GM23248 (cell line): ENCODE data around the gene OR4K1. TPM values are rescaled to one million over a fixed set of nuclear protein-coding genes. Genes with fewer than 3 reads are reported as not detected.

ENCODE experiments used
- DNase-seq: peaks from one replicate; pipeline ENCODE4 v3.0.0-alpha.2; 2015
- H2AFZ ChIP-seq: fragments of 200-600 bp; sonication (generic); 2 replicates; pipeline ENCODE4 v1.6.1; 2016; ENCODE audit warnings: antibody characterized with exemption
- H3F3A ChIP-seq: fragments of 200-600 bp; sonication (generic); 2 replicates; pipeline ENCODE4 v1.6.1; 2016; ENCODE audit warnings: mild to moderate bottlenecking, antibody characterized with exemption, mixed run types; ENCODE audit not compliant: insufficient read depth
- H3K27ac ChIP-seq: fragments of 200-600 bp; sonication (generic); 2 replicates; pipeline ENCODE4 v1.5.1; 2016; ENCODE audit warnings: mild to moderate bottlenecking
- H3K27me3 ChIP-seq: fragments of 200-600 bp; sonication (generic); replicated peaks from 2 replicates; pipeline ENCODE4 v1.6.1; 2016; ENCODE audit warnings: mild to moderate bottlenecking; ENCODE audit not compliant: insufficient read depth
- H3K36me3 ChIP-seq: fragments of 200-600 bp; sonication (generic); 2 replicates; pipeline ENCODE4 v1.6.1; 2016; ENCODE audit warnings: low read depth, mild to moderate bottlenecking
- H3K4me1 ChIP-seq: fragments of 200-600 bp; sonication (generic); 2 replicates; pipeline ENCODE4 v1.6.1; 2016; ENCODE audit warnings: mild to moderate bottlenecking; ENCODE audit not compliant: insufficient read depth
- H3K4me2 ChIP-seq: fragments of 200-600 bp; sonication (generic); one replicate; pipeline ENCODE4 v1.6.1; 2016; ENCODE audit warnings: mild to moderate bottlenecking; ENCODE audit not compliant: unreplicated experiment
- H3K4me3 ChIP-seq: fragments of 200-600 bp; sonication (generic); 2 replicates; pipeline ENCODE4 v1.5.1; 2016; ENCODE audit warnings: mild to moderate bottlenecking
- H3K79me2 ChIP-seq: fragments of 200-600 bp; sonication (generic); 2 replicates; pipeline ENCODE4 v1.6.1; 2016; ENCODE audit warnings: mild to moderate bottlenecking; ENCODE audit not compliant: insufficient read depth
- H3K9ac ChIP-seq: fragments of 200-600 bp; sonication (generic); 2 replicates; pipeline ENCODE4 v1.6.1; 2016; ENCODE audit warnings: mild to moderate bottlenecking
- H3K9me2 ChIP-seq: fragments of 200-600 bp; sonication (generic); 2 replicates; pipeline ENCODE4 v1.6.1; 2016; ENCODE audit warnings: mixed run types, mild to moderate bottlenecking, moderate library complexity; ENCODE audit not compliant: insufficient read depth
- H3K9me3 ChIP-seq: fragments of 200-600 bp; sonication (generic); one replicate; pipeline ENCODE4 v1.6.1; 2017; ENCODE audit warnings: low read depth
- H4K20me1 ChIP-seq: fragments of 200-600 bp; sonication (generic); 2 replicates; pipeline ENCODE4 v1.6.0; 2016; ENCODE audit not compliant: insufficient read depth
- EZH2 ChIP-seq: fragments of 200-600 bp; sonication (generic); IDR thresholded peaks from 2 replicates; pipeline ENCODE4 v1.6.1; 2018; ENCODE audit warnings: antibody characterized with exemption, mild to moderate bottlenecking; ENCODE audit not compliant: insufficient read depth, poor library complexity, severe bottlenecking
- EZH2phosphoT487 ChIP-seq: fragments of 200-600 bp; sonication (generic); IDR thresholded peaks from 2 replicates; pipeline ENCODE4 v1.6.1; 2018; ENCODE audit warnings: antibody characterized with exemption, moderate library complexity, mild to moderate bottlenecking, low read depth; ENCODE audit not compliant: insufficient read depth
- WGBS, 2 experiments: methylation state at CpG; one replicate each; pipeline ENCODE4 v1.1.6; 2015 to 2017; ENCODE audit warnings: low lambda C conversion rate in 2 of 2, low coverage in 1 of 2; ENCODE audit errors: missing lambda C conversion rate in 2 of 2; 5-methylcytosine and 5-hydroxymethylcytosine counted together
- in situ Hi-C: fragments of 300-500 bp; cut with MboI; formaldehyde crosslinking; loops from 2 replicates; pipeline ENCODE4 v1.15.0; 2020
- polyA plus RNA-seq: library from polyadenylated mRNA; unstranded; fragments of >200 nt; fragmentation: Nextera tagmentation; extraction: Ambion mirVana; gene quantifications from 2 replicates; pipeline ENCODE4 v1.2.1, GENCODE V29; 2016
- total RNA-seq: library from RNA; depleted of rRNA; stranded (reverse); fragments of >200 nt; shearing (Covaris generic); gene quantifications from 2 replicates; pipeline ENCODE4 v1.2.3, GENCODE V29; 2014; rRNA removed

Gene OR4K1
- total and polyA plus RNA-seq, 2 experiments from 2014 or later, result not detected

- Histone ChIP-seq H3K9me2 (no peaks in the 10 kb centered on the region), H3K4me2 (no peak overlapping the region), H3K36me3 (no peaks in the 10 kb centered on the region), H3F3A (no peaks in the 10 kb centered on the region), H2AFZ (no peak overlapping the region), H3K9me3 (no peaks in the 10 kb centered on the region), H3K27me3 (no peaks in the 10 kb centered on the region), H4K20me1 (no peaks in the 10 kb centered on the region), H3K79me2 (no peaks in the 10 kb centered on the region), H3K27ac (no peak overlapping the region), H3K4me3 (no peak overlapping the region), H3K4me1 (no peaks in the 10 kb centered on the region), H3K9ac (no peak overlapping the region)
- DNase-seq, result no peak
- WGBS, 2 experiments, result 7 to 12% methylated on average over 1 of the region's 1 CpG
- in situ Hi-C loops, result no loop called here
- TF ChIP-seq EZH2 (no peak), EZH2phosphoT487 (no peak)
Observed at GRCh38 chr14:19974844-19975243, 44.1 kb downstream of the OR4K1 start.

- WGBS, 2 experiments, result 58 to 70% methylated on average over 3 of the region's 3 CpGs
- Histone ChIP-seq H3K27ac (no peak within 1 kb of the TSS), H3K4me1 (no peaks in the 10 kb centered on the region), H2AFZ (no peak within 1 kb of the TSS), H3K4me2 (no peak within 1 kb of the TSS), H3K9me2 (no peaks in the 10 kb centered on the region), H3K36me3 (no peaks in the 10 kb centered on the region), H3K9ac (no peak within 1 kb of the TSS), H3K27me3 (no peaks in the 10 kb centered on the region), H3K9me3 (no peaks in the 10 kb centered on the region), H3K79me2 (no peaks in the 10 kb centered on the region), H3K4me3 (no peak within 1 kb of the TSS), H3F3A (no peaks in the 10 kb centered on the region), H4K20me1 (no peaks in the 10 kb centered on the region)
- in situ Hi-C loops, result no loop called here
- no peak for TF ChIP-seq EZH2
- TF ChIP-seq EZH2phosphoT487, result no peak
- no peak for DNase-seq
Observed at GRCh38 chr14:19975291-19975690, 44.6 kb downstream of the OR4K1 start, which contains the start of gene OR4K15. Gene OR4K15, plus strand, starts transcription at chr14:19975591. Its CDS starts 0 bp downstream, at chr14:19975591.

Other genes starting within 250 kb of the OR4K1 start
- gene OR11H2, start 217.0 kb upstream of the OR4K1 start, total RNA-seq, result not detected in 2 replicates
- gene OR11H2, start 217.0 kb upstream of the OR4K1 start, polyA plus RNA-seq, result not detected in 2 replicates
- gene OR4Q3, start 187.3 kb upstream of the OR4K1 start, total RNA-seq, result not detected in 2 replicates
- gene OR4Q3, start 187.3 kb upstream of the OR4K1 start, polyA plus RNA-seq, result not detected in 2 replicates
- gene OR4M1, start 157.4 kb upstream of the OR4K1 start, total RNA-seq, result not detected in 2 replicates
- gene OR4M1, start 157.4 kb upstream of the OR4K1 start, polyA plus RNA-seq, result not detected in 2 replicates
- not detected in 2 replicates for gene OR4N2, start 127.1 kb upstream of the OR4K1 start, total RNA-seq
- not detected in 2 replicates for gene OR4N2, start 127.1 kb upstream of the OR4K1 start, polyA plus RNA-seq
- not detected in 2 replicates for gene OR4K2, start 55.8 kb upstream of the OR4K1 start, total RNA-seq
- not detected in 2 replicates for gene OR4K2, start 55.8 kb upstream of the OR4K1 start, polyA plus RNA-seq
- not detected in 2 replicates for gene OR4K5, start 10.3 kb upstream of the OR4K1 start, total RNA-seq
- gene OR4K5, start 10.3 kb upstream of the OR4K1 start, polyA plus RNA-seq, result not detected in 2 replicates
- not detected in 2 replicates for gene OR4K15, start 44.7 kb downstream of the OR4K1 start, total RNA-seq
- not detected in 2 replicates for gene OR4K15, start 44.7 kb downstream of the OR4K1 start, polyA plus RNA-seq
- not detected in 2 replicates for gene OR4Q2, start 71.2 kb downstream of the OR4K1 start, total RNA-seq
- gene OR4Q2, start 71.2 kb downstream of the OR4K1 start, polyA plus RNA-seq, result not detected in 2 replicates
- gene OR4K14, start 88.4 kb downstream of the OR4K1 start, total RNA-seq, result not detected in 2 replicates
- gene OR4K14, start 88.4 kb downstream of the OR4K1 start, polyA plus RNA-seq, result not detected in 2 replicates
- gene OR4K13, start 105.1 kb downstream of the OR4K1 start, total RNA-seq, result not detected in 2 replicates
- not detected in 2 replicates for gene OR4K13, start 105.1 kb downstream of the OR4K1 start, polyA plus RNA-seq
- not detected in 2 replicates for gene OR4L1, start 129.1 kb downstream of the OR4K1 start, total RNA-seq
- not detected in 2 replicates for gene OR4L1, start 129.1 kb downstream of the OR4K1 start, polyA plus RNA-seq
- not detected in 2 replicates for gene OR4K17, start 179.8 kb downstream of the OR4K1 start, total RNA-seq
- not detected in 2 replicates for gene OR4K17, start 179.8 kb downstream of the OR4K1 start, polyA plus RNA-seq
- gene OR4N5, start 207.9 kb downstream of the OR4K1 start, total RNA-seq, result not detected in 2 replicates
- not detected in 2 replicates for gene OR4N5, start 207.9 kb downstream of the OR4K1 start, polyA plus RNA-seq